ENCODE measurements around the gene ADAMTS12. TPM values are rescaled to one million over a fixed set of nuclear protein-coding genes. Genes with fewer than 3 reads are reported as not detected.

The ADAMTS12 gene
- total RNA-seq, 2 donors from 2014 or later, result 2.3 to 8.9 TPM

GRCh38 chr5:33841891-33842290 lies 49.9 kb downstream of the ADAMTS12 start:
- Histone ChIP-seq H3K4me3 (no peak overlapping the region), H3K36me3 (replicated peaks in 1 of 2; ENCODE audit: insufficient read depth in 1 of 2, low read depth in 2 of 2) (no peaks in the 10 kb centered on the region), H3K27me3 (no peaks in the 10 kb centered on the region), H3K27ac (no peak overlapping the region), H3K4me1 (no peaks in the 10 kb centered on the region), H3K9me3 (no peaks in the 10 kb centered on the region)
- intact Hi-C loops (cut with DNase I), result no loop called here
- TF ChIP-seq CTCF (IDR thresholded peaks at IDR 0.05), result no peak
- TF ChIP-seq POLR2A (IDR thresholded peaks at IDR 0.05), result no peak
- ATAC-seq (no peak), DNase-seq (no peak)
- WGBS, 2 donors, result 69 to 70% methylated on average over 5 of the region's 5 CpGs

DNA sequence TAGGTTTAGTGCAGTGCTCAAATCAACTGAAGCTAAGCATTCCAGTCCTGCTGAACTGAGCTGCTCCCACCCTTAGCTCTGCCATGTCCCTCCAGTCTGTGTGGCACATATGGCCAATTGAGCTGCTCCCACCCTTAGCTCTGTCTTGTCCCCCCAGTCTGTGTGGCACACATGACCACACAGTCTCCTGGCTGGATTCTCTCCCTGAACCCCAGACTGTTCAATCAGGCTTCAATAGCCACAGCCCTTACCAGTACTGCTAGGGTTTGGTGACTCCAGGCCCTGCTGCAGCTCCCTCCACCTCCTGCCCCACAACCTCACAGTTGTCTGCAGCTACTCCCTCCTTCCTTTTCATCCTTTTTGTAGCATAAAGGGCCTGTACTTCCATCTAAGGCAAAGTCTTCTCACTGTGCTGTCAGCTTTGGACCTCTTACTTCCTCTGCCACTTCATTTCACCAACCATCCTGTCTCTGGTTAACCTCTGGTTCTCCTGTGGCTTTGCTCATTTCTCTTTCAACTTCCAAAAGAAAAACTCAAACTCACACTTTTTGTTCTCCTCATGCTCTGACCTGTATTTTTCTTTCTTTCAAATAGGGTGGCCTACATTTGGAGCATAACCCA lies 50.8 kb downstream of the ADAMTS12 start:
- Histone ChIP-seq H3K27me3 (no peaks in the 10 kb centered on the region), H3K27ac (no peak overlapping the region), H3K4me3 (no peak overlapping the region), H3K9me3 (no peaks in the 10 kb centered on the region), H3K36me3 (replicated peaks in 1 of 2; ENCODE audit: insufficient read depth in 1 of 2, low read depth in 2 of 2) (no peaks in the 10 kb centered on the region), H3K4me1 (no peaks in the 10 kb centered on the region)
- ATAC-seq (no peak), DNase-seq (no peak)
- intact Hi-C loops (cut with DNase I), result no loop called here
- TF ChIP-seq POLR2A (IDR thresholded peaks at IDR 0.05), result no peak

DNA sequence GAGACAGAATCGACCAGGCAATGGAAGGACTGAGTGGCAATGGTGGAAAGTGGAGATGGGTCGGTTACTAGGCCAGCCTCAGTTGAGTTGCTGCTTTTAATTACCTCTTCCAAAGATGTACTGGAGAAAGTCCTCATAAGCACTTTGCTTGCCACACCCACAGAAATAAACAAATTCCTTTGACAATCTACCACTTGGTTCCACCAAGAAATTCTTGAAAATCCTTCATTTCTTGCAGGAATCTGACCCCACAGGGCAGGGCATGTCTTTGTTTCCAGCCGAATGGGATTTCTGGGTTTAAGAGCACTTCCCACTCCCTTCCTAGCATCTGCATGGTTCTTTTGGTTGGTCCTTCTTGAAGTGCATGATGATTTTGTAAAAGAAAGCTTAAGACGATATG lies 54.5 kb downstream of the ADAMTS12 start:
- no peak for TF ChIP-seq POLR2A (IDR thresholded peaks at IDR 0.05)
- intact Hi-C loops (cut with DNase I), result no loop called here
- no peak for ATAC-seq
- DNase-seq, result no peak
- 76 to 78% methylated on average over 4 of the region's 4 CpGs for WGBS, 2 donors
- no peaks in the 10 kb centered on the region for H3K4me1 ChIP-seq
- no peaks in the 10 kb centered on the region for H3K36me3 ChIP-seq (replicated peaks in 1 of 2; ENCODE audit: insufficient read depth in 1 of 2, low read depth in 2 of 2)
- H3K4me3 ChIP-seq, result no peak overlapping the region
- no peaks in the 10 kb centered on the region for H3K27me3 ChIP-seq
- no peaks in the 10 kb centered on the region for H3K9me3 ChIP-seq
- H3K27ac ChIP-seq, result no peak overlapping the region

- intact Hi-C loops (cut with DNase I), result no loop called here
- Histone ChIP-seq H3K9me3 (no peaks in the 10 kb centered on the region), H3K4me3 (no peak overlapping the region), H3K4me1 (no peaks in the 10 kb centered on the region), H3K36me3 (replicated peaks in 1 of 2; ENCODE audit: insufficient read depth in 1 of 2, low read depth in 2 of 2) (no peaks in the 10 kb centered on the region), H3K27me3 (no peaks in the 10 kb centered on the region), H3K27ac (no peak overlapping the region)
- 45 to 61% methylated on average over 2 of the region's 2 CpGs for WGBS, 2 donors
- TF ChIP-seq CTCF (IDR thresholded peaks at IDR 0.05), result no peak
- TF ChIP-seq POLR2A (IDR thresholded peaks at IDR 0.05), result no peak
- DNase-seq, result no peak
- ATAC-seq, result no peak
These were observed 57.5 kb downstream of the ADAMTS12 start for GRCh38 chr5:33834334-33834733.

DNA sequence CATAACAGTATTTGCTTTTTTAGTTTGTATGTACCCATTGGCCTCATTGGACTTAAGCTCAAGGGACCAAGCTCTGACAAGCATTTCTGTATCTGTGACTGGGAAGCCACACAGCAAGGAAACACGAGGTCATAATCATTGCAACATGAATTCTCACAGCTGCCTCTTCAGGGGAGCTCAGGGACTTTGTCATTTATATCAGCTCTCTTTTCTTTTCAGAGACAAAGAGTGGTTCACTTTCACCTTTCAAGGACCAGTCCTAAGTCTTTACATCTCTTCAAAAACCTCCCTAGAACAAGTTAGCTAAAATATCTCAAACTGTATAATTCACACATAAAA lies 58.6 kb downstream of the ADAMTS12 start:
- Histone ChIP-seq H3K4me3 (no peak overlapping the region), H3K4me1 (no peaks in the 10 kb centered on the region), H3K36me3 (replicated peaks in 1 of 2; ENCODE audit: insufficient read depth in 1 of 2, low read depth in 2 of 2) (no peaks in the 10 kb centered on the region), H3K27ac (no peak overlapping the region), H3K27me3 (no peaks in the 10 kb centered on the region), H3K9me3 (no peaks in the 10 kb centered on the region)
- WGBS, 2 donors, result 15 to 21% methylated on average over 1 of the region's 1 CpG
- DNase-seq (no peak), ATAC-seq (no peak)
- intact Hi-C loops (cut with DNase I), result no loop called here
- TF ChIP-seq CTCF (IDR thresholded peaks at IDR 0.05), result no peak
- TF ChIP-seq POLR2A (IDR thresholded peaks at IDR 0.05), result no peak

All from body of pancreas (tissue), 4 donors.